Right lobe of liver (tissue), 6 donors: ENCODE measurements around the gene PUS7L. TPM values are rescaled to one million over a fixed set of nuclear protein-coding genes. Genes with fewer than 3 reads are reported as not detected.

Experiments used
- ATAC-seq, 4 donors: fragments of 200-7000 bp; cut with Tn5 transposase; one replicate each; pipeline ENCODE4 v1.9.1; 2020; ENCODE audit warnings: mild to moderate bottlenecking in 4 of 4, moderate library complexity in 4 of 4
- DNase-seq, 3 donors: peaks; one replicate each; pipeline ENCODE4 v3.0.0-alpha.2; 2020
- H3K27ac ChIP-seq, 3 donors: fragments of 200-600 bp; one replicate each; pipeline ENCODE4 v1.8.0; 2022
- H3K27me3 ChIP-seq, 2 donors: fragments of 200-600 bp; one replicate each; pipeline ENCODE4 v1.8.0; 2022
- H3K36me3 ChIP-seq, 4 donors: fragments of 200-600 bp; sonication (generic) in 1 of 4; one replicate each; pipeline versions ENCODE4 v1.5.1 to v1.8.0; 2017 to 2022; ENCODE audit warnings: control low read depth in 1 of 4
- H3K4me1 ChIP-seq, 4 donors: fragments of 200-600 bp; sonication (generic) in 1 of 4; one replicate each; pipeline versions ENCODE4 v1.5.1 to v1.8.0; 2017 to 2022; ENCODE audit warnings: control low read depth in 1 of 4
- H3K4me3 ChIP-seq, 3 donors: fragments of 200-600 bp; one replicate each; pipeline ENCODE4 v1.8.0; 2022
- H3K9me3 ChIP-seq, 4 donors: fragments of 200-600 bp; sonication (generic) in 1 of 4; one replicate each; pipeline versions ENCODE4 v1.5.1 to v1.8.0; 2017 to 2022; ENCODE audit warnings: control low read depth in 1 of 4
- POLR2A ChIP-seq: fragments of 450-650 bp; IDR thresholded peaks from one replicate; pipeline ENCODE4 v1.6.1; 2017; ENCODE audit warnings: antibody characterized with exemption, mild to moderate bottlenecking
- WGBS: methylation state at CpG from one replicate; pipeline ENCODE4 v1.1.6; 2018; ENCODE audit warnings: low coverage, low lambda C conversion rate; ENCODE audit not compliant: insufficient coverage; ENCODE audit errors: missing lambda C conversion rate; 5-methylcytosine and 5-hydroxymethylcytosine counted together
- intact Hi-C, 2 donors: fragments of 100-400 bp; cut with DNase I; formaldehyde crosslinking; loops; one replicate each; pipeline versions ENCODE4 v1.11.2 to v1.14.1; 2022
- total RNA-seq, 6 experiments: library from RNA; depleted of rRNA in 2 of 6; stranded (reverse); fragments of >200 nt in 2 of 6; fragmentation: NEBNext Ultra II Directional in 3 of 6; extraction: Animal tissue kit (Norgen Biotek cat#: 25700) in 3 of 6; gene quantifications; one replicate each; pipeline versions ENCODE4 v1.1.0 to v1.2.4, GENCODE V29; 2016 to 2023
- TF ChIP-seq, protein P1 (sequence below), 4 donors: fragments of 200-600 bp in 3 of 4; fragments of 450-650 bp in 1 of 4; IDR thresholded peaks; one replicate each; pipeline versions ENCODE4 v1.5.1 to v1.8.0; 2016 to 2022; ENCODE audit warnings: antibody characterized with exemption in 4 of 4, mild to moderate bottlenecking in 2 of 4
- donor health status: DM: no; HTN: yes; CAD: no.
- donor health status: DM: no; HTN: no; CAD: no.
- donor health status: DM: no; HTN: no; CAD: no.
- donor health status: DM: no; HTN: yes; CAD: no.
- donor health status: DM: no; HTN: yes; CAD: no.

PUS7L gene
- total RNA-seq, 6 experiments from 2014 or later: 3.9 to 9.1 (median 5.0) TPM

- Histone ChIP-seq H3K36me3 (peaks cover 0 to 17% (median 10%) of the 10 kb centered on the region in 4 donors), H3K27me3 (no peaks in the 10 kb centered on the region)
- no peak for TF ChIP-seq POLR2A
Observed at GRCh38 chr12:43737646-43738045, 20.9 kb downstream of the PUS7L start.

DNA sequence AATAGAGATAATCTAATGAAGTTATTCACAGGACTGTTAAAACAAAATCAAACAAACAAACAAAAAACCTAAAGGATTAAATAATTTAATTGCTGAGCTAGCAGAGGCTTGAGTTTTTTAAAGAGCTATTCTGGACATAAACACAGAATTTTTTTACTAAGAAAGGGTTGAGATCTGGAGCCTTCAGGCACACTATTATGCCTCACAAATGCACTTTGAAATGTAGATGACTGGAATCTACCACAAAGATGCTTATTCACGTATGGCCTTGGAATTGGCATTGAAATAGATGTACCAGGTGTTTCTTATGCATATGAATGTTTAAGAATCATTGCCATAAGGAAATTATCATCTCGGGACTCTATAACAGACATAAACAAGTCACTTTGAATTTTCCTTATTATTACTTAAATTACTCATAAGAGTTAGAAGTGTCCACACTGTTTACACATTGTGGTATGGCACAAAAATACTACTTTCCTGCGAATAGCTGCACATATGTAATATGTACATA is 21.6 kb downstream of the PUS7L start:
- TF ChIP-seq, protein P1, sequence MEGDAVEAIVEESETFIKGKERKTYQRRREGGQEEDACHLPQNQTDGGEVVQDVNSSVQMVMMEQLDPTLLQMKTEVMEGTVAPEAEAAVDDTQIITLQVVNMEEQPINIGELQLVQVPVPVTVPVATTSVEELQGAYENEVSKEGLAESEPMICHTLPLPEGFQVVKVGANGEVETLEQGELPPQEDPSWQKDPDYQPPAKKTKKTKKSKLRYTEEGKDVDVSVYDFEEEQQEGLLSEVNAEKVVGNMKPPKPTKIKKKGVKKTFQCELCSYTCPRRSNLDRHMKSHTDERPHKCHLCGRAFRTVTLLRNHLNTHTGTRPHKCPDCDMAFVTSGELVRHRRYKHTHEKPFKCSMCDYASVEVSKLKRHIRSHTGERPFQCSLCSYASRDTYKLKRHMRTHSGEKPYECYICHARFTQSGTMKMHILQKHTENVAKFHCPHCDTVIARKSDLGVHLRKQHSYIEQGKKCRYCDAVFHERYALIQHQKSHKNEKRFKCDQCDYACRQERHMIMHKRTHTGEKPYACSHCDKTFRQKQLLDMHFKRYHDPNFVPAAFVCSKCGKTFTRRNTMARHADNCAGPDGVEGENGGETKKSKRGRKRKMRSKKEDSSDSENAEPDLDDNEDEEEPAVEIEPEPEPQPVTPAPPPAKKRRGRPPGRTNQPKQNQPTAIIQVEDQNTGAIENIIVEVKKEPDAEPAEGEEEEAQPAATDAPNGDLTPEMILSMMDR (IDR thresholded peaks at IDR 0.05): no peak
- no peak for TF ChIP-seq POLR2A
- Histone ChIP-seq H3K9me3 (no peaks in the 10 kb centered on the region), H3K27me3 (no peaks in the 10 kb centered on the region), H3K36me3 (peaks cover 0 to 10% (median 10%) of the 10 kb centered on the region in 4 donors), H3K4me3 (no peak overlapping the region), H3K27ac (no peak overlapping the region), H3K4me1 (no peaks in the 10 kb centered on the region)
- DNase-seq (no peak), ATAC-seq (no peak)
- WGBS: 96% methylated on average over 3 of the region's 3 CpGs
- intact Hi-C loops: no loop called here

More at GRCh38 chr12:43737646-43738045, 20.9 kb downstream of the PUS7L start:
- WGBS: 71% methylated on average over 2 of the region's 2 CpGs
- intact Hi-C loops: no loop called here
- no peak for DNase-seq
- no peaks in the 10 kb centered on the region for H3K4me1 ChIP-seq
- H3K4me3 ChIP-seq: no peak overlapping the region
- ATAC-seq: no peak
- no peak overlapping the region for H3K27ac ChIP-seq
- no peaks in the 10 kb centered on the region for H3K9me3 ChIP-seq

DNA sequence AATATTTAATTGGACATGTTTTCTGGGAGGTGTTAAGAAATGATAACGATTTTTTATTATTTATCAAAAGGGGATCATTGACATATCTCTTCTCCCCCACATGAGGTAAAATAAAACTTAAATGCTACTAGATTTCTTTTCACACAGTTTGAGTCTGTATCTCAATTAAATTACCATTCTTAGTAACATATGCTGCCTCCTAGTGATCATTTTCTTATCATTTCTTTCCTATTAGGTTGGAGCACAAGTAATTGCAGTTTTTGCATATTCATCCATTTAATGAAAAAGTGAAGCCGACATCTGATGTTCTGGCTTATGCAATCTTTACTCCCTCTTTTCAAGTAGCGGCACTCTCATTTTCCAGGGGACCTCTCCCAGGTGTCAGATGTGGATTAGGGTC is 24.9 kb downstream of the PUS7L start:
- no peaks in the 10 kb centered on the region for H3K27me3 ChIP-seq
- no peaks in the 10 kb centered on the region for H3K9me3 ChIP-seq
- no peak overlapping the region for H3K4me3 ChIP-seq
- no peak for TF ChIP-seq POLR2A
- TF ChIP-seq, protein P1 (IDR thresholded peaks at IDR 0.05): no peak
- ATAC-seq (no peak), DNase-seq (no peak)
- H3K36me3 ChIP-seq: peaks cover 0 to 10% (median 8%) of the 10 kb centered on the region in 4 donors
- H3K27ac ChIP-seq: no peak overlapping the region
- no peaks in the 10 kb centered on the region for H3K4me1 ChIP-seq
- intact Hi-C loops: no loop called here
- WGBS: 81% methylated on average over 3 of the region's 3 CpGs

DNA sequence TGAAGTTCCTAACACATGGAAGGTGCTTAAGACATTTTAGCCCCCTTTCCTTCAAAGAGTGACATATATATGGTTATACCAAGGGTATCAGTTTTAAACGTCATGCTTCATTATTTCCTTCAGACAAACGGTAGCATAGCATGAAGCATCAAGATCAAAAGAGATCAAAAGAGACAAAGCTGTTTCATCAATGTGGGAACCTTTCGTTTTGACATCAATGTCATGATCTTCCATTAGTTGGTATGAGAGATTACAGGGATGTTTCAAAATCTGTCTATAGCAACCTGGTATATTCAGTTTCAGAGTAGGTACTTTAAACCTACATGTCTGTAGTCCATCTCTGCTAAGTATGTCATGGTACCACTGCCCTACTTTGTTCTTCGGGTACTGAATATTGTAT is 28.3 kb downstream of the PUS7L start:
- no peaks in the 10 kb centered on the region for H3K27me3 ChIP-seq
- no peak overlapping the region for H3K27ac ChIP-seq
- DNase-seq: no peak
- no peak for ATAC-seq
- TF ChIP-seq, protein P1 (IDR thresholded peaks at IDR 0.05): no peak
- no peak for TF ChIP-seq POLR2A
- H3K9me3 ChIP-seq: no peaks in the 10 kb centered on the region
- H3K4me1 ChIP-seq: no peaks in the 10 kb centered on the region
- WGBS: 74% methylated on average over 4 of the region's 4 CpGs
- H3K4me3 ChIP-seq: no peak overlapping the region
- intact Hi-C loops: no loop called here
- peaks cover 0 to 5% (median 3%) of the 10 kb centered on the region in 4 donors for H3K36me3 ChIP-seq

DNA sequence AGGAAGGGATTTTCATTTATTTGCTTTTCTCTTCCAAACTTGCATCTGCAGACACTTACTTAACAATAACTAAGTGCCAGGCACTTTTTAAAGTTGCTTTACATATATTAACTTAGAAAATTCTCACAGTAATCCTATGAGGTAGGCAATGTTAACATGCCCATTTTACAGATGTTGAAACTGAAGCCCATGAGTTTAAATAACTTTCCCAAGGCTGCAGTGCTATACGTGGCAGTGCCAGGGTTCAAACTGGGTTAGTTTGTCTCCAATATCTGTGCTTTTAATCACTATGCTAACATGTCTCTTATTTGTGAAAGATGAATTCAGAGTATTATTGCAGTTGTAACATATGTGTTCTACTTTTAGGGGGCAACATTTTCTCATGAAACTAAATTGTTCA is 29.9 kb downstream of the PUS7L start:
- Histone ChIP-seq H3K4me1 (no peaks in the 10 kb centered on the region), H3K27ac (no peak overlapping the region), H3K36me3 (peaks cover 0 to 3% (median 0%) of the 10 kb centered on the region in 4 donors), H3K4me3 (no peak overlapping the region), H3K9me3 (no peaks in the 10 kb centered on the region), H3K27me3 (no peaks in the 10 kb centered on the region)
- no peak for TF ChIP-seq POLR2A
- TF ChIP-seq, protein P1 (IDR thresholded peaks at IDR 0.05): no peak
- WGBS: 40% methylated on average over 1 of the region's 1 CpG
- ATAC-seq (no peak), DNase-seq (no peak)
- intact Hi-C loops: no loop called here
